ENCODE data around the gene MRAS.

The MRAS gene

GRCh38 chr3:138356730-138357405 is 8.5 kb downstream of the MRAS start:
- peaks cover 3% of the 10 kb centered on the region for H3K27me3 Mint-ChIP-seq
- no peaks in the 10 kb centered on the region for H3K9me3 Mint-ChIP-seq
- no peaks in the 10 kb centered on the region for H3K36me3 Mint-ChIP-seq (ENCODE audit: low read depth)
- no peaks in the 10 kb centered on the region for H3K4me1 Mint-ChIP-seq (ENCODE audit: low read depth)
- no peak overlapping the region for H3K27ac Mint-ChIP-seq
- H3K4me3 Mint-ChIP-seq = no peak overlapping the region

- Mint-ChIP-seq H3K36me3 (ENCODE audit: low read depth) (no peaks in the 10 kb centered on the region), H3K4me3 (no peak overlapping the region), H3K4me1 (ENCODE audit: low read depth) (no peaks in the 10 kb centered on the region), H3K27ac (no peak overlapping the region), H3K27me3 (peaks cover 3% of the 10 kb centered on the region), H3K9me3 (no peaks in the 10 kb centered on the region)
Measured at GRCh38 chr3:138359148-138359918, 11.0 kb downstream of the MRAS start.

DNA sequence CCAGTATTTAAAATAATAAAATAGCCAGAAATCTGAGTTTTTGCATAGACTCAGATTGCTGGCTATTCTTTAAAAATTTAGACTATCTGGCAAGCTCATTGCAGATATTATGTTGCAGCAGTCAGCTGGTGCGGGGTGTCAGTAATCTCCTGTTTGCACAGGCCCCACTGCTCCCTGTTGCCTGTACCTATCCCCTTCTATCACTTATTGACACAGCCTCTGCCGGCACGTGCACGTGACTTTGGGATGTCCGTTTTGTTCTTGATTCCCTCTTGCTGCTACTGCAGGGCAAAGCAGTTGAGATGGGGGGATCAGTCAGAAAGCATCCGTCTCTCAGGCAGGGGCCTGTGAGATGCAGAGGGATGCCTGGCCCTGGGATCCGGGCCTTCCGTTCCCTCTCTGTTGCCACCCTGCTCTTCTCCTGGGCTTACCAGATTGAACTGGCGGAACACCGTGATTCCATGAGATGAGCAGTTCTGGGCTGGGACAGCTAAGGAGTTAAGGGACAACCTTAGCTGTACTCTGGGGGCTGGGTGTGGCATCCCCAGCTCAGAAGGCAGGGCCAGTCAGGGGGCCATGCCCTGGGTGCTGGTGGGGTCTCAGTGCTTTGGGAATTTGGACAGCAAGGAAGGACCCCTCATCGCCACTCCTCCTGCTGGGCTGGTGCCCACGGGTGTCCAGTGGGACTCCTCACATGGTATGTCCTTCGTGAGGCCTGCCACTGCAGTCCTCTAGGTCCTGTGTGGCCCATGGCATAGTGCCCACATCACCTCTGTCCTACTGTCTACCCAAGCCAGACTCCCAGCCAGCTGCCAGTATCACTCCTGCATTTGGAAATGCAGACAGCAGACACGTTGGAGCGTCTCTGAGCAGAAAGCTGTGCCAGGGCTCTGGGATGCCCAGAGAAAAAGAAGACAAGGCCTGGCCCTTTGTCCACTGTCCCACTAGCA is 11.8 kb downstream of the MRAS start:
- Mint-ChIP-seq H3K9me3 (no peaks in the 10 kb centered on the region), H3K27ac (no peak overlapping the region), H3K27me3 (peaks cover 3% of the 10 kb centered on the region), H3K4me1 (ENCODE audit: low read depth) (no peaks in the 10 kb centered on the region), H3K36me3 (ENCODE audit: low read depth) (no peaks in the 10 kb centered on the region), H3K4me3 (no peak overlapping the region)

DNA sequence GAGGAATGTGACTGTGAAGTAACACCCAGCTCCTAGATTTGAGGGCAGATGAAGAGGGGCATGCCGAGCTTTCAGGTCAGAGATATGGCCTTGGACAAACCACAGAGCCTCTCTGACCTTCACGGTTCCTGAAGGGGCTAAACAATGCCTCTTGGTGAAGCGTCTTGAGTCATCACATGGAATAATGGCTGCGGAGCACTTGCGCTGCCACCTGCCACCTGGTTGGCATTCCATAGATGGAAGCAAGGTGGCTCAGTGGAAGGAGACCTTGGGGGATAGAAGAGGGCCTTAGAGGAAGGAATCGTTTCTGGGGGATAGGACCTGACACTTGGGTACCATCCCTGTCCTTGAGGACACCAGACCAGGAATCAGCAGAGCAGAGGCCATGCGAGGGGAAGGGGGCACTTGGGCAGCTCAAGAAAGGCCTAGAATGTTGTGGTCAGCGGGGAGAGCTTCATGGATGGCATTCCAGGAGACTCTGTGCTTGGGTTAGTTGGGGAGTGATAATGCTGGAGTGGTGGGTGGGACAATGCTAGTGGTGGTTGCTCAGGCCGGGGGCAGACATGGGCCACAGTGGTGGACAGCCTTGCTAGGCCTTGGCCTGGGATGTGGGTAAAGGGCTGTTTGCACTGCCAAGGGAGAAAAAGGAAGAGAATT is 12.6 kb downstream of the MRAS start:
- no peaks in the 10 kb centered on the region for H3K4me1 Mint-ChIP-seq (ENCODE audit: low read depth)
- no peaks in the 10 kb centered on the region for H3K9me3 Mint-ChIP-seq
- no peak overlapping the region for H3K27ac Mint-ChIP-seq
- H3K27me3 Mint-ChIP-seq = peaks cover 7% of the 10 kb centered on the region
- no peak overlapping the region for H3K4me3 Mint-ChIP-seq
- no peaks in the 10 kb centered on the region for H3K36me3 Mint-ChIP-seq (ENCODE audit: low read depth)

DNA sequence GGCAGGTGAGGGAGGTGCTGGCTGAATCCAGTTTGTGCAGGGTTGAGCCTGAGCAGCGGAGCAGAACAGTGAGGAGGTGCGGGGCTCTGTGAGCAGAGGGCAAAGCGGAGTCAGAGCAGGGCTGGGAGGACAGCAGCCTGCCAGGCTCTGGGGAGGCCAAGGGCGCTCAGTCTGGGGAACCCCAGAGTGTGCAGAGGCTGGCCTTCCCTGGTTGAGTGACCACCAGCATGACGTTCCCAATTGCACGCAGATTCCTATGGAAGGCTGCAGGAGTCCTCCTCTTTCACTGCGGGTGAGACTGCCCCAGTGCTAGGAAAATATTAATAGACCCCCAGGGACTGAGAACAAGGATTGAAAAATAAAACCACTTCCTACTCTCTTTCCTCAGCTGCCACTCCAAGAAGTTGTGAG is 13.2 kb downstream of the MRAS start:
- Mint-ChIP-seq H3K36me3 (ENCODE audit: low read depth) (no peaks in the 10 kb centered on the region), H3K27ac (no peak overlapping the region), H3K27me3 (peaks cover 7% of the 10 kb centered on the region), H3K4me3 (no peak overlapping the region), H3K9me3 (no peaks in the 10 kb centered on the region), H3K4me1 (ENCODE audit: low read depth) (no peaks in the 10 kb centered on the region)

GRCh38 chr3:138362538-138362937 is 14.2 kb downstream of the MRAS start:
- peaks cover 7% of the 10 kb centered on the region for H3K27me3 Mint-ChIP-seq
- H3K4me1 Mint-ChIP-seq (ENCODE audit: low read depth) = peaks cover 1% of the 10 kb centered on the region
- H3K4me3 Mint-ChIP-seq = no peak overlapping the region
- no peaks in the 10 kb centered on the region for H3K36me3 Mint-ChIP-seq (ENCODE audit: low read depth)
- H3K27ac Mint-ChIP-seq = no peak overlapping the region
- H3K9me3 Mint-ChIP-seq = no peaks in the 10 kb centered on the region

DNA sequence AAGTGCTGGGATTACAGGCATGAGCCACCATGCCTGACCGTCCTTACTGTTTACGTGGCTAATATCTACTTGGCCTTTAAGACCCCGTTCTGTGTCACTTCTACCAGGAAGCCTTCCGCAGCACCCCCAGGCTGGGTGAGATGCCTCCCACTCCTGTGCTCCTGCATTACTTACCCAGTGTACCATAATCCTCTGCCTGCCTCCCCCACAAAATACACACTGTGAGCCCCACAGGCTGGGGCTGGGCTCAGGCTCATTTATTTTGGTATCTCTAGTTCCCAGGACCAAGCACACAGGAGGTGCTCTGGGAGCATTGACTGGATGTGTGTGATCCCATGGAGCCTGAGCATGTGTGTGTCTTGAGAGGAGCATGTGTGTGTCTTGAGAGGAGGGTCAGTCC is 14.9 kb downstream of the MRAS start:
- no peak overlapping the region for H3K27ac Mint-ChIP-seq
- H3K4me1 Mint-ChIP-seq (ENCODE audit: low read depth) = peaks cover 7% of the 10 kb centered on the region
- H3K4me3 Mint-ChIP-seq = no peak overlapping the region
- no peaks in the 10 kb centered on the region for H3K36me3 Mint-ChIP-seq (ENCODE audit: low read depth)
- H3K9me3 Mint-ChIP-seq = no peaks in the 10 kb centered on the region
- peaks cover 7% of the 10 kb centered on the region for H3K27me3 Mint-ChIP-seq

DNA sequence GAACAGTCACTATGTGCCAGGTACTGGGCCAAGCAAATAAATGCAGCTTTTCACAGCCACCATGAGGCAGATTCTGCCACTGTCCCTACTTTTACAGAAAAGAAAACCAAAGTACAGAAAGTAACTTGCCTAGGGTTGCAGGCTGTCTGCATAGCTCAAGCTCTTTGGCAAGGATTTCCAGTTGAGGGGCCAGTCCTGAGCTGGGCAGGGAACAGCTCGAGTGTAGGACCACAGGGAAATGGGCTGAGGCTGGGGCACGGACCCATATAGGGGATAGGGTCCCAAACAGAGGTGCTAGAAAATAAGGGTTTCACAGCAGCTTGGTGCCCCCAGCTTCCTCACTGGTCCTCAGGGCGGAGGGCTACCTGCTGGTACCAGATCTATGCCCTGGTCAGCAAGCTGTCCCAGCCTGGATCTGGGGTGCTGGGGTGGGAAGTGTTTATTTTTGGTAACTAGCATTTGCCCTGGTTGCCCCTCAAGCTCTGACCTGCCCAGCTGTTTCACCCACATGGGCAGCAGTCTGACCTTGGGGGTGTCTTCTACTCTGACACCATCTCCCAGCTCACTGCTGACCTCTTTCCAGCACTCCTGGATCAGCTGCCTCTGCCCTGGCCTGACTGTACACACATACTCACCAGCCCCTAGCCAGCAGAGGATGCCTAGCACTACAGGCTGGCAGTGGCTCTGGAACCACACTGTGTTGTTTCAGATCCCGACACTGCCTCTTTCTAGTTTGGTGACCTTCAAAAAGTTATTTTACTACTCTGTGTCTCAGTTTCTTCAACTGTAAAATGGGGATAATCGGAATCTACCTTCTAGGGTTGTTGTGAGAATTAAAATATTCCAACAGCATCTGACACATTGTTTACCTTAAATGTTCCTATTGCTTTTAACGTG is 16.2 kb downstream of the MRAS start:
- H3K4me3 Mint-ChIP-seq = no peak overlapping the region
- no peaks in the 10 kb centered on the region for H3K36me3 Mint-ChIP-seq (ENCODE audit: low read depth)
- H3K4me1 Mint-ChIP-seq (ENCODE audit: low read depth) = peaks cover 7% of the 10 kb centered on the region
- no peaks in the 10 kb centered on the region for H3K9me3 Mint-ChIP-seq
- peaks cover 4% of the 10 kb centered on the region for H3K27me3 Mint-ChIP-seq
- no peak overlapping the region for H3K27ac Mint-ChIP-seq

- no peak overlapping the region for H3K4me3 Mint-ChIP-seq
- H3K9me3 Mint-ChIP-seq = no peaks in the 10 kb centered on the region
- peaks cover 7% of the 10 kb centered on the region for H3K4me1 Mint-ChIP-seq (ENCODE audit: low read depth)
- no peak overlapping the region for H3K27ac Mint-ChIP-seq
- no peaks in the 10 kb centered on the region for H3K36me3 Mint-ChIP-seq (ENCODE audit: low read depth)
- H3K27me3 Mint-ChIP-seq = peaks cover 4% of the 10 kb centered on the region
Measured at GRCh38 chr3:138365253-138365555, 16.8 kb downstream of the MRAS start.

DNA sequence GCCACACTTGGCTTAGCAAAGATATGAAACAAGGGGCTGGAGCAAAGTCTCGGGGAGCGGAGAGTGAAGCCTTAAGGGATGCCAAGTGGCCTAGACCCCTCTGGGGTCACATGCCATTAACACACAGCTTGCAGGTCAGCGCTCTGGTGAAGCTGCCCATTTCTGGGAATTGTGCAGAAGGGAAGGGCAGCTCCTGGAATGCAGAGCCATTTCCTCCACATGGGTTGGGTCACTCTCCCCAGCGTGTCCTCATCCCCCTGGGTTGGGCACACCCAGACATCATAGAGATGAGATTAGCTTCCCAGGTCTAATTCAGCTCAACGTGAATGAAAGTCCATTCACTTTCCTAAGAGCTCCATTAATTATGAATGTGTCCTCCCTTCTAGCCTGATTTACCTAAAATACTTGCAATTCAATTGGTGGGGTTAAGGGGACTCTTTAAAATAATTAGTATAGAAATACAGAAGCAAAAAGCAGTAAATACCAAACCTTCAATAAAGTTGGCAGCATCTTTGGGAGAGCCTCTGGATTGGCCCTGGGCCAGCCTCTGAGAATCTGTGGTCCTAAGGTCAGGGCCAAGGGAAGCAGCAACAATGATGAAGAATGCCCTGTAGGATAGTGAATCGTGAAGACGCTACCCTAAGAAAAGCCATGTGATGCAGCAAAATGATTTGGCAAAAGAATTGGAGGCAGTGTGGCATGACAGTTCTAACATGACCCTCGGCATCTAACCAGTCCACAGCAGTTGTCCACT is 17.8 kb downstream of the MRAS start:
- peaks cover 4% of the 10 kb centered on the region for H3K9me3 Mint-ChIP-seq
- H3K36me3 Mint-ChIP-seq (ENCODE audit: low read depth) = no peaks in the 10 kb centered on the region
- H3K4me1 Mint-ChIP-seq (ENCODE audit: low read depth) = peaks cover 16% of the 10 kb centered on the region
- H3K27me3 Mint-ChIP-seq = peaks cover 9% of the 10 kb centered on the region
- no peak overlapping the region for H3K27ac Mint-ChIP-seq
- no peak overlapping the region for H3K4me3 Mint-ChIP-seq

DNA sequence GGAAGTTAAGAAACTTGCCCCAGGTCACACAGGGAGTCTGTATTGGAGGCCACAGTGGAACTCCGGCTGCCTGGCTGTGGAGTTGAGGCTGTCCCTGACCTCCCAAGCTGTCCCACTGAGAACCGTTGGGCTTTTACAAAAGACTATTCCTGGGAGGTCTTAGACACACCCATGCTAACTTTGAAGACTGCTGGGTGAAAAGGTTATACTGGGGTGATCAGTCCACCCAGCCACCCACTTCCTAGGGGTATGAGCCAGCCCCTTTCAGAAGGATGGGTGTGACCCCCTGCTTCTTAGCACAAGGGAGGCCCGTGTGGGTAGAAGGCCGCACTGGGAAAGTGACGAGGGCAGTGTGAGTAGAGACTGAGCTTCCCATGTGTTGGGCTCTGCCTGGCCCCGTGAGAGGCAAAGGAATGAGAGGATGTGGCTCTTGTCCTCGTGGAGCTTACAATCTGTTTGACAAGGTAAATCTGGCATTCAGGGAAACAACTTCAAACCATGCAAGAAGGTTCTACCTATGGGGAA is 19.0 kb downstream of the MRAS start:
- no peak overlapping the region for H3K4me3 Mint-ChIP-seq
- H3K4me1 Mint-ChIP-seq (ENCODE audit: low read depth) = peaks cover 27% of the 10 kb centered on the region
- H3K27me3 Mint-ChIP-seq = peaks cover 15% of the 10 kb centered on the region
- no peak overlapping the region for H3K27ac Mint-ChIP-seq
- peaks cover 4% of the 10 kb centered on the region for H3K9me3 Mint-ChIP-seq
- H3K36me3 Mint-ChIP-seq (ENCODE audit: low read depth) = no peaks in the 10 kb centered on the region

DNA sequence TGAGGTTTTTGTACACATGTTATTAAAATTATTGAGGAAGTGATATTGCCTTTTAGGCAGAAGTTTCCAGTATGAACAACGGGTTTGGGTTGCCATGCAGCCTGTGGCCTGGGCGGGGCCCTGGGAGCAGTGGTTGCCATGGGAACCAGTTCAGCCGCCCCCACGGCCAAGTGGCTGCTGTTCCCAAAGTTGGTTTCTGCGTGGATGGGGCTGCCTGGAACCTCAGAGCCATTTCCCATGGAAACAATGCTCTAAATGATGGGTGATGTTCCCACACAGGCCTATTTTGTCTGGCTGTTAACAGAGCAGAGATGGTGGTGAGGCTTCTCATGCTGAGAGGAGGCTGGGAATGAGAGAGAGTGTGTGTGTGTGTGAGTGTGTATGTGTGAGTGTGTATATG is 19.5 kb downstream of the MRAS start:
- Mint-ChIP-seq H3K27me3 (peaks cover 18% of the 10 kb centered on the region), H3K4me3 (no peak overlapping the region), H3K4me1 (ENCODE audit: low read depth) (peaks cover 27% of the 10 kb centered on the region), H3K36me3 (ENCODE audit: low read depth) (no peaks in the 10 kb centered on the region), H3K9me3 (peaks cover 4% of the 10 kb centered on the region), H3K27ac (no peak overlapping the region)

DNA sequence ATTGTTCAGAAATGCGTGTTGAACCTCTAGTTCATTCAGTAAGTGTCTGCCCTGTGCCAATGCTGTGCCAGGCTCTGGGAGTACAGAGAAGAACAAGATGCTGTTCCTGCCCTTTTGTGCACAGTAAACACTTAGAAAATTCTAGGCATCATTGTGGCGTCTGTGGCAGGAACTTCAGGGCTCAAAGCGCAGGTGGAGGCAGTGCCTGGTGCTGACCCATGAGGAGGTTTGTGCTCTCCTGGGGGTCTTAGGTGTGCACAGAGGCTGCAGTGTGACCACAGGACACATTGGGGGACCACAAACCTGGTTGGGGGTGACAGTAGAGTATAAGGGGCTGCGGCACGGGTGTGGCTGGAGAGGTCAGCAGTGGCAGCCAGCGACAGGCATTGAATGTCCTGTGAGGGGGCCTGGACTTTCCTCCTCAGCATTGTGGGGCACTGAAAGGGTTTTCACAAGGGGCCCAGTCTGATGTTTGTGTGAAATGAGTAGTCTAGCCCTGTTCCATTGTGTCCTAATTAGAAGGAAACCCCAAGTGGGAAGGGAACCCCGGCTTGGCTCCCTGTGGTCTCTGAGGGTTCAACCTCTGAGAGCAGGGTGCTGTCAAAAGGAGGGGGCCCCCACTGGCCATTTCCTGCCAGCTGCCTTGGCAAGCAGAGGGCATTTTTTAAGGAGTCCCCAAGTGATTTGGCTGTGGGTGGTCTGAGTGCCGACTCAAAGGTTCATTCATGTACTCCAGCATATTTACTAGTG is 20.9 kb downstream of the MRAS start:
- H3K27me3 Mint-ChIP-seq = peaks cover 29% of the 10 kb centered on the region
- no peak overlapping the region for H3K4me3 Mint-ChIP-seq
- H3K27ac Mint-ChIP-seq = no peak overlapping the region
- no peaks in the 10 kb centered on the region for H3K36me3 Mint-ChIP-seq (ENCODE audit: low read depth)
- peaks cover 4% of the 10 kb centered on the region for H3K9me3 Mint-ChIP-seq
- peaks cover 27% of the 10 kb centered on the region for H3K4me1 Mint-ChIP-seq (ENCODE audit: low read depth)

Measured in stimulated activated naive CD8-positive, alpha-beta T cell treated with anti-CD3 and anti-CD28 coated beads, Interleukin-15, Interleukin-2, amounts not matched to agents 100 ng/mL and 50 ng/mL, for 24 hours (primary cell).